ENCODE results near the gene CEP128. TPM values are rescaled to one million over a fixed set of nuclear protein-coding genes. Genes with fewer than 3 reads are reported as not detected.

Gene CEP128
- total RNA-seq, 1 experiment from 2014 or later, result 28.3 TPM

GRCh38 chr14:80679273-80679672 lies 262.3 kb downstream of the CEP128 start:
- peaks cover 24% of the 10 kb centered on the region for H3K9me3 ChIP-seq (ENCODE audit: low read length)
- no peak overlapping the region for H3K9ac ChIP-seq (ENCODE audit: low read length)
- H4K20me1 ChIP-seq (ENCODE audit: insufficient read depth, low read depth, low read length), result no peaks in the 10 kb centered on the region
- H3K79me2 ChIP-seq (ENCODE audit: low read length), result 0 out of 2 replicates have a peak, but pooled peaks cover 5% of the 10 kb centered on the region
- H3K4me3 ChIP-seq (ENCODE audit: low read length), result no peak overlapping the region
- no peaks in the 10 kb centered on the region for H3K4me1 ChIP-seq (ENCODE audit: low read length)
- no peaks in the 10 kb centered on the region for H3K27me3 ChIP-seq (ENCODE audit: low read length)
- H3K4me2 ChIP-seq (ENCODE audit: low read depth, low read length, poor library complexity, severe bottlenecking), result no peak overlapping the region
- H3K9me2 ChIP-seq (replicated peaks; ENCODE audit: insufficient read depth, low read length), result no peaks in the 10 kb centered on the region
- H3K36me3 ChIP-seq (ENCODE audit: insufficient read depth, low read length), result 0 out of 2 replicates have a peak, but pooled peaks cover 3% of the 10 kb centered on the region
- no peak for DNase-seq
- H3K27ac ChIP-seq (ENCODE audit: low read length), result no peak overlapping the region
- H2AFZ ChIP-seq (ENCODE audit: low read length), result no peak overlapping the region

GRCh38 chr14:80678436-80678835 lies 263.1 kb downstream of the CEP128 start:
- H3K4me1 ChIP-seq (ENCODE audit: low read length), result no peaks in the 10 kb centered on the region
- H4K20me1 ChIP-seq (ENCODE audit: insufficient read depth, low read depth, low read length), result no peaks in the 10 kb centered on the region
- H3K9me2 ChIP-seq (replicated peaks; ENCODE audit: insufficient read depth, low read length), result no peaks in the 10 kb centered on the region
- H2AFZ ChIP-seq (ENCODE audit: low read length), result no peak overlapping the region
- 0 out of 2 replicates have a peak, but pooled peaks cover 3% of the 10 kb centered on the region for H3K36me3 ChIP-seq (ENCODE audit: insufficient read depth, low read length)
- H3K4me2 ChIP-seq (ENCODE audit: low read depth, low read length, poor library complexity, severe bottlenecking), result no peak overlapping the region
- DNase-seq, result no peak
- H3K9me3 ChIP-seq (ENCODE audit: low read length), result peaks cover 24% of the 10 kb centered on the region
- H3K9ac ChIP-seq (ENCODE audit: low read length), result no peak overlapping the region
- H3K27me3 ChIP-seq (ENCODE audit: low read length), result no peaks in the 10 kb centered on the region
- H3K4me3 ChIP-seq (ENCODE audit: low read length), result no peak overlapping the region
- H3K27ac ChIP-seq (ENCODE audit: low read length), result no peak overlapping the region
- H3K79me2 ChIP-seq (ENCODE audit: low read length), result 0 out of 2 replicates have a peak, but pooled peaks cover 5% of the 10 kb centered on the region

GRCh38 chr14:80669426-80669825 lies 272.1 kb downstream of the CEP128 start:
- DNase-seq, result no peak
- H3K27me3 ChIP-seq (ENCODE audit: low read length), result no peaks in the 10 kb centered on the region
- no peak overlapping the region for H2AFZ ChIP-seq (ENCODE audit: low read length)
- no peak overlapping the region for H3K4me3 ChIP-seq (ENCODE audit: low read length)
- peaks cover 4% of the 10 kb centered on the region; the same call in 1 of the 2 replicates for H3K9me3 ChIP-seq (ENCODE audit: low read length)
- no peak overlapping the region for H3K9ac ChIP-seq (ENCODE audit: low read length)
- peaks cover 15% of the 10 kb centered on the region for H3K4me1 ChIP-seq (ENCODE audit: low read length)
- no peak overlapping the region for H3K27ac ChIP-seq (ENCODE audit: low read length)
- H3K4me2 ChIP-seq (ENCODE audit: low read depth, low read length, poor library complexity, severe bottlenecking), result no peak overlapping the region
- H4K20me1 ChIP-seq (ENCODE audit: insufficient read depth, low read depth, low read length), result no peaks in the 10 kb centered on the region
- no peaks in the 10 kb centered on the region for H3K9me2 ChIP-seq (replicated peaks; ENCODE audit: insufficient read depth, low read length)
- H3K36me3 ChIP-seq (ENCODE audit: insufficient read depth, low read length), result no peaks in the 10 kb centered on the region
- no peaks in the 10 kb centered on the region for H3K79me2 ChIP-seq (ENCODE audit: low read length)

GRCh38 chr14:80664576-80664975 lies 277.0 kb downstream of the CEP128 start:
- H2AFZ ChIP-seq (ENCODE audit: low read length), result no peak overlapping the region
- H3K27me3 ChIP-seq (ENCODE audit: low read length), result no peaks in the 10 kb centered on the region
- no peaks in the 10 kb centered on the region for H3K36me3 ChIP-seq (ENCODE audit: insufficient read depth, low read length)
- H3K27ac ChIP-seq (ENCODE audit: low read length), result no peak overlapping the region
- H3K79me2 ChIP-seq (ENCODE audit: low read length), result no peaks in the 10 kb centered on the region
- no peaks in the 10 kb centered on the region for H3K9me2 ChIP-seq (replicated peaks; ENCODE audit: insufficient read depth, low read length)
- no peak for DNase-seq
- H3K4me1 ChIP-seq (ENCODE audit: low read length), result no peaks in the 10 kb centered on the region
- no peak overlapping the region for H3K4me3 ChIP-seq (ENCODE audit: low read length)
- H3K9ac ChIP-seq (ENCODE audit: low read length), result no peak overlapping the region
- peaks cover 4% of the 10 kb centered on the region; the same call in 1 of the 2 replicates for H3K9me3 ChIP-seq (ENCODE audit: low read length)
- H3K4me2 ChIP-seq (ENCODE audit: low read depth, low read length, poor library complexity, severe bottlenecking), result no peak overlapping the region
- no peaks in the 10 kb centered on the region for H4K20me1 ChIP-seq (ENCODE audit: insufficient read depth, low read depth, low read length)

- Histone ChIP-seq H3K79me2 (ENCODE audit: low read length) (no peaks in the 10 kb centered on the region), H3K9me2 (replicated peaks; ENCODE audit: insufficient read depth, low read length) (no peaks in the 10 kb centered on the region), H3K27me3 (ENCODE audit: low read length) (no peaks in the 10 kb centered on the region), H3K36me3 (ENCODE audit: insufficient read depth, low read length) (no peaks in the 10 kb centered on the region), H4K20me1 (ENCODE audit: insufficient read depth, low read depth, low read length) (no peaks in the 10 kb centered on the region), H3K27ac (ENCODE audit: low read length) (no peak overlapping the region), H3K4me3 (ENCODE audit: low read length) (no peak overlapping the region), H3K9ac (ENCODE audit: low read length) (no peak overlapping the region), H3K9me3 (ENCODE audit: low read length) (no peaks in the 10 kb centered on the region), H2AFZ (ENCODE audit: low read length) (no peak overlapping the region), H3K4me2 (ENCODE audit: low read depth, low read length, poor library complexity, severe bottlenecking) (no peak overlapping the region), H3K4me1 (ENCODE audit: low read length) (no peaks in the 10 kb centered on the region)
- no peak for DNase-seq
Observed at GRCh38 chr14:80663541-80663940, 278.0 kb downstream of the CEP128 start.

GRCh38 chr14:80659783-80660182 lies 281.8 kb downstream of the CEP128 start:
- no peak for DNase-seq
- Histone ChIP-seq H3K9me2 (replicated peaks; ENCODE audit: insufficient read depth, low read length) (no peaks in the 10 kb centered on the region), H3K27me3 (ENCODE audit: low read length) (no peaks in the 10 kb centered on the region), H3K79me2 (ENCODE audit: low read length) (no peaks in the 10 kb centered on the region), H3K36me3 (ENCODE audit: insufficient read depth, low read length) (no peaks in the 10 kb centered on the region), H3K9me3 (ENCODE audit: low read length) (no peaks in the 10 kb centered on the region), H3K4me1 (ENCODE audit: low read length) (no peaks in the 10 kb centered on the region), H3K27ac (ENCODE audit: low read length) (no peak overlapping the region), H3K9ac (ENCODE audit: low read length) (no peak overlapping the region), H3K4me2 (ENCODE audit: low read depth, low read length, poor library complexity, severe bottlenecking) (no peak overlapping the region), H4K20me1 (ENCODE audit: insufficient read depth, low read depth, low read length) (no peaks in the 10 kb centered on the region), H3K4me3 (ENCODE audit: low read length) (no peak overlapping the region), H2AFZ (ENCODE audit: low read length) (no peak overlapping the region)

- Histone ChIP-seq H3K9me3 (ENCODE audit: low read length) (no peaks in the 10 kb centered on the region), H4K20me1 (ENCODE audit: insufficient read depth, low read depth, low read length) (no peaks in the 10 kb centered on the region), H3K4me3 (ENCODE audit: low read length) (no peak overlapping the region), H3K36me3 (ENCODE audit: insufficient read depth, low read length) (no peaks in the 10 kb centered on the region), H2AFZ (ENCODE audit: low read length) (no peak overlapping the region), H3K4me2 (ENCODE audit: low read depth, low read length, poor library complexity, severe bottlenecking) (no peak overlapping the region), H3K9me2 (replicated peaks; ENCODE audit: insufficient read depth, low read length) (no peaks in the 10 kb centered on the region), H3K27ac (ENCODE audit: low read length) (no peak overlapping the region), H3K4me1 (ENCODE audit: low read length) (no peaks in the 10 kb centered on the region), H3K27me3 (ENCODE audit: low read length) (no peaks in the 10 kb centered on the region), H3K9ac (ENCODE audit: low read length) (no peak overlapping the region), H3K79me2 (ENCODE audit: low read length) (no peaks in the 10 kb centered on the region)
- DNase-seq, result no peak
Observed at GRCh38 chr14:80658733-80659132, 282.8 kb downstream of the CEP128 start.

- Histone ChIP-seq H3K36me3 (ENCODE audit: insufficient read depth, low read length) (no peaks in the 10 kb centered on the region), H3K9ac (ENCODE audit: low read length) (no peak overlapping the region), H3K27me3 (ENCODE audit: low read length) (no peaks in the 10 kb centered on the region), H3K9me3 (ENCODE audit: low read length) (no peaks in the 10 kb centered on the region), H3K9me2 (replicated peaks; ENCODE audit: insufficient read depth, low read length) (no peaks in the 10 kb centered on the region), H3K27ac (ENCODE audit: low read length) (no peak overlapping the region), H3K4me1 (ENCODE audit: low read length) (no peaks in the 10 kb centered on the region), H3K4me3 (ENCODE audit: low read length) (no peak overlapping the region), H3K79me2 (ENCODE audit: low read length) (no peaks in the 10 kb centered on the region), H4K20me1 (ENCODE audit: insufficient read depth, low read depth, low read length) (no peaks in the 10 kb centered on the region), H3K4me2 (ENCODE audit: low read depth, low read length, poor library complexity, severe bottlenecking) (no peak overlapping the region), H2AFZ (ENCODE audit: low read length) (no peak overlapping the region)
- no peak for DNase-seq
Observed at GRCh38 chr14:80658155-80658554, 283.4 kb downstream of the CEP128 start.

- H4K20me1 ChIP-seq (ENCODE audit: insufficient read depth, low read depth, low read length), result no peaks in the 10 kb centered on the region
- H3K27me3 ChIP-seq (ENCODE audit: low read length), result no peaks in the 10 kb centered on the region
- no peak overlapping the region for H3K4me3 ChIP-seq (ENCODE audit: low read length)
- no peak for DNase-seq
- no peak overlapping the region for H2AFZ ChIP-seq (ENCODE audit: low read length)
- H3K27ac ChIP-seq (ENCODE audit: low read length), result no peak overlapping the region
- no peaks in the 10 kb centered on the region for H3K79me2 ChIP-seq (ENCODE audit: low read length)
- H3K36me3 ChIP-seq (ENCODE audit: insufficient read depth, low read length), result no peaks in the 10 kb centered on the region
- no peaks in the 10 kb centered on the region for H3K9me3 ChIP-seq (ENCODE audit: low read length)
- no peaks in the 10 kb centered on the region for H3K9me2 ChIP-seq (replicated peaks; ENCODE audit: insufficient read depth, low read length)
- H3K4me2 ChIP-seq (ENCODE audit: low read depth, low read length, poor library complexity, severe bottlenecking), result no peak overlapping the region
- no peak overlapping the region for H3K9ac ChIP-seq (ENCODE audit: low read length)
- H3K4me1 ChIP-seq (ENCODE audit: low read length), result no peaks in the 10 kb centered on the region
Observed at GRCh38 chr14:80653956-80654355, 287.6 kb downstream of the CEP128 start.
